GM23338 (cell line): ENCODE data around the gene MBOAT1. TPM values are rescaled to one million over a fixed set of nuclear protein-coding genes. Genes with fewer than 3 reads are reported as not detected.

Source experiments
- ATAC-seq: fragments of 200-7000 bp; cut with Tn5 transposase; 3 replicates; pipeline ENCODE4 v1.9.1; 2020
- DNase-seq: peaks from one replicate; pipeline ENCODE4 v3.0.0-alpha.2; 2015; ENCODE audit warnings: low spot score
- H2AFZ ChIP-seq: fragments of 200-600 bp; sonication (generic); 2 replicates; pipeline ENCODE4 v1.8.0; 2016; ENCODE audit warnings: antibody characterized with exemption, mild to moderate bottlenecking, moderate library complexity
- H3F3A ChIP-seq: fragments of 200-600 bp; sonication (generic); replicated peaks from 2 replicates; pipeline ENCODE4 v1.8.0; 2017; ENCODE audit warnings: antibody characterized with exemption, mixed run types, low read depth
- H3K27ac ChIP-seq: fragments of 200-600 bp; sonication (generic); 2 replicates; pipeline ENCODE4 v1.6.1; 2016; ENCODE audit warnings: low read depth
- H3K27me3 ChIP-seq: fragments of 200-600 bp; sonication (generic); 2 replicates; pipeline ENCODE4 v1.8.0; 2016; ENCODE audit warnings: mild to moderate bottlenecking, mixed run types, moderate library complexity; ENCODE audit not compliant: insufficient read depth
- H3K36me3 ChIP-seq: fragments of 200-600 bp; sonication (generic); 2 replicates; pipeline ENCODE4 v1.8.0; 2016; ENCODE audit warnings: mild to moderate bottlenecking; ENCODE audit not compliant: insufficient read depth
- H3K4me1 ChIP-seq: fragments of 200-600 bp; sonication (generic); 2 replicates; pipeline ENCODE4 v1.8.0; 2016; ENCODE audit warnings: mild to moderate bottlenecking, moderate library complexity; ENCODE audit not compliant: insufficient read depth
- H3K4me2 ChIP-seq: fragments of 200-600 bp; sonication (generic); 2 replicates; pipeline ENCODE4 v1.7.1; 2017; ENCODE audit warnings: mixed run types
- H3K4me3 ChIP-seq: fragments of 200-600 bp; sonication (generic); 2 replicates; pipeline ENCODE4 v1.6.1; 2016; ENCODE audit warnings: mixed run types
- H3K79me2 ChIP-seq: fragments of 200-600 bp; sonication (generic); replicated peaks from 2 replicates; pipeline ENCODE4 v1.8.0; 2017; ENCODE audit warnings: mild to moderate bottlenecking; ENCODE audit not compliant: insufficient read depth
- H3K9me2 ChIP-seq: fragments of 200-600 bp; sonication (generic); 2 replicates; pipeline ENCODE4 v1.8.0; 2017; ENCODE audit not compliant: insufficient read depth
- H4K20me1 ChIP-seq: fragments of 200-600 bp; sonication (generic); replicated peaks from 2 replicates; pipeline ENCODE4 v1.8.0; 2017; ENCODE audit warnings: mild to moderate bottlenecking; ENCODE audit not compliant: insufficient read depth
- H3K27ac Mint-ChIP-seq: 2 replicates; pipeline ENCODE4 v1.8.0; 2020; ENCODE audit warnings: inconsistent platforms, mild to moderate bottlenecking, moderate library complexity, mixed read lengths
- H3K27me3 Mint-ChIP-seq: 3 replicates; pipeline ENCODE4 v1.8.0; 2022; ENCODE audit warnings: low read depth, mild to moderate bottlenecking, moderate library complexity, mixed read lengths, inconsistent platforms; ENCODE audit not compliant: insufficient read depth, poor library complexity
- H3K36me3 Mint-ChIP-seq: 3 replicates; pipeline ENCODE4 v1.8.0; 2021; ENCODE audit warnings: low read depth, mild to moderate bottlenecking, inconsistent platforms, moderate library complexity, mixed read lengths
- H3K4me1 Mint-ChIP-seq: 3 replicates; pipeline ENCODE4 v1.8.0; 2020; ENCODE audit warnings: mild to moderate bottlenecking, inconsistent platforms, mixed read lengths
- H3K4me3 Mint-ChIP-seq: 3 replicates; pipeline ENCODE4 v1.8.0; 2021; ENCODE audit warnings: moderate library complexity, mild to moderate bottlenecking, inconsistent platforms, mixed read lengths
- H3K9me3 Mint-ChIP-seq: 3 replicates; pipeline ENCODE4 v1.8.0; 2020; ENCODE audit warnings: moderate library complexity, mild to moderate bottlenecking, inconsistent platforms, mixed read lengths
- ETS1 ChIP-seq: IDR thresholded peaks from 2 replicates; pipeline ENCODE4 v1.6.1; 2016; ENCODE audit warnings: antibody characterized with exemption
- EZH2 ChIP-seq: fragments of 200-600 bp; sonication (generic); IDR thresholded peaks from one replicate; pipeline ENCODE4 v1.8.0; 2017; ENCODE audit warnings: antibody characterized with exemption, mild to moderate bottlenecking, low read depth; ENCODE audit not compliant: unreplicated experiment
- NANOG ChIP-seq: IDR thresholded peaks from 2 replicates; pipeline ENCODE4 v1.6.1; 2016; ENCODE audit warnings: antibody characterized with exemption, borderline replicate concordance
- STAT1 ChIP-seq: IDR thresholded peaks from one replicate; pipeline ENCODE4 v1.6.1; 2016; ENCODE audit warnings: antibody characterized with exemption; ENCODE audit not compliant: unreplicated experiment
- ZNF114 ChIP-seq: fragments of 250-450 bp; sonication (Bioruptor Pico); IDR thresholded peaks from 2 replicates; pipeline ENCODE4 v1.5.0; 2020; ENCODE audit warnings: mild to moderate bottlenecking, moderate library complexity
- ZNF331 ChIP-seq: fragments of 250-450 bp; sonication (Bioruptor Pico); IDR thresholded peaks from 2 replicates; pipeline ENCODE4 v1.5.0; 2020; ENCODE audit warnings: low read depth, mild to moderate bottlenecking, moderate library complexity
- ZNF462 ChIP-seq: fragments of 250-450 bp; sonication (Bioruptor Pico); IDR thresholded peaks from 2 replicates; pipeline ENCODE4 v1.5.0; 2020; ENCODE audit warnings: mild to moderate bottlenecking, moderate library complexity
- polyA plus RNA-seq: library from polyadenylated mRNA; unstranded; fragments of >200 nt; fragmentation: Nextera tagmentation; extraction: Ambion mirVana; gene quantifications from 2 replicates; pipeline ENCODE4 v1.2.1, GENCODE V29; 2016
- total RNA-seq: library from RNA; depleted of rRNA; stranded (reverse); fragments of >200 nt; shearing (Covaris generic); gene quantifications from 2 replicates; pipeline ENCODE4 v1.2.3, GENCODE V29; 2014

Gene MBOAT1
- total and polyA plus RNA-seq, 2 experiments from 2014 or later = 3.8 to 18.6 TPM

DNA sequence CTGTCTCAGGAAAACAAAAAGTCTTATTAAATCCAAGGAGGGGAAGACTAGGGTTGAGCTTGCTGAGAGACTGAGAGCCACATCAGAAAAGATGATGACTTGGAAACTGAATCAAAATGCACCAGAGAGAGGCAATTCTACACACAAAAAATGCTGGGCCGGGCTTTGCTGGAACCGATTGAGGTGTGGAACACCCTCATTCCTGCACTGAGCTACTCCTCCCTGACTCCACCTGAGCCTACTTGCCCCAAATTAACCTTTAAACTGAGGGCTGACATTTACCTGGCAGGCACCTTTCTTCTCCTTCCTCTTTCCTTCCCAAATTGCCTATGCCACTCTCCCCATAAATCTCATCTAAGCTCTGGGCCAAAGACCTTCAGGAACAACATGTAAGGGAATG lies 40.8 kb upstream of the MBOAT1 start:
- H4K20me1 ChIP-seq = no peaks in the 10 kb centered on the region
- H3K4me1 ChIP-seq = no peaks in the 10 kb centered on the region
- Mint-ChIP-seq H3K27me3 (peaks cover 2% of the 10 kb centered on the region), H3K4me1 (no peaks in the 10 kb centered on the region), H3K4me3 (no peak overlapping the region), H3K36me3 (no peaks in the 10 kb centered on the region), H3K27ac (no peak overlapping the region), H3K9me3 (no peaks in the 10 kb centered on the region)
- TF ChIP-seq STAT1 (no peak), EZH2 (no peak), NANOG (no peak), ZNF331 (no peak), ETS1 (no peak), ZNF114 (CRISPR knock-in tag) (no peak), ZNF462 (CRISPR knock-in tag) (no peak)
- H3F3A ChIP-seq = no peaks in the 10 kb centered on the region
- ATAC-seq = no peak
- no peak for DNase-seq
- H2AFZ ChIP-seq = no peak overlapping the region
- H3K36me3 ChIP-seq = no peaks in the 10 kb centered on the region
- H3K4me2 ChIP-seq = no peak overlapping the region
- H3K27me3 ChIP-seq = no peaks in the 10 kb centered on the region
- no peaks in the 10 kb centered on the region for H3K79me2 ChIP-seq
- H3K9me2 ChIP-seq = no peaks in the 10 kb centered on the region
- H3K27ac ChIP-seq = no peak overlapping the region
- H3K4me3 ChIP-seq = no peak overlapping the region
